ENCODE measurements around the gene POLD2. TPM values are rescaled to one million over a fixed set of nuclear protein-coding genes. Genes with fewer than 3 reads are reported as not detected.

Gene POLD2
- total and polyA plus RNA-seq, 2 donors from 2014 or later: 60.0 to 119 TPM

DNA sequence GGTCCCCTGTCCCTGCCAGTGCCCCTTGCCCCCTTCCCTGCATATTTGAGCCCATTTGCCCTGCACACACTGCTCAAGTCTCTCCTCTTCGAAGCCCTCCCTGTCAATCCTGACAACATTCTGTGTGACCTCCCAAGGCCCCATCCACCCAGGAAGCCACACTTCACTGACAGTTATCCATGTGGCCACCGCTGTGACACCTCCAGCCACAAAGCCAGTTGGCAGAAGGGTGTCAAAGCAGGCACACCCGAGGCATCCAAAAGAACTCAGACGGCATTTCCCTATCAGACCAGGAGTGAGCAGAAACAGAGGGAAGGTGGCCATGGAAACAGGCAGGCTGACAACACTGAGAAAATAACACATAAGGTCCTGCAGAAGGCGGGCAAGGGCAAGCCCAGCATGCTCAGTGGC, 45.7 kb downstream of the POLD2 start:
- intact Hi-C loops (cut with DNase I): no loop called here
- Histone ChIP-seq H3K27ac (ENCODE audit: low read depth in 2 of 2, low read length in 2 of 2) (peak overlapping the region in 1 of 2 donors; percentile 36), H3K4me3 (ENCODE audit: low read length in 3 of 3) (no peak overlapping the region), H3K27me3 (ENCODE audit: control insufficient read depth, insufficient read depth, low read length) (no peaks in the 10 kb centered on the region), H3K9me3 (ENCODE audit: control insufficient read depth in 2 of 3, insufficient read depth in 1 of 3, low read length in 3 of 3) (no peaks in the 10 kb centered on the region), H3K36me3 (ENCODE audit: control insufficient read depth in 2 of 3, insufficient read depth in 3 of 3, low read length in 3 of 3) (peaks cover 2 to 46% (median 7%) of the 10 kb centered on the region in 3 donors), H3K4me1 (ENCODE audit: control insufficient read depth in 2 of 3, insufficient read depth in 2 of 3, low read depth in 1 of 3, low read length in 3 of 3) (peaks cover 3 to 51% (median 46%) of the 10 kb centered on the region in 3 donors), H3K9ac (ENCODE audit: low read length in 3 of 3) (no peak overlapping the region)
- no peak for FAIRE-seq
- TF ChIP-seq, protein P1, sequence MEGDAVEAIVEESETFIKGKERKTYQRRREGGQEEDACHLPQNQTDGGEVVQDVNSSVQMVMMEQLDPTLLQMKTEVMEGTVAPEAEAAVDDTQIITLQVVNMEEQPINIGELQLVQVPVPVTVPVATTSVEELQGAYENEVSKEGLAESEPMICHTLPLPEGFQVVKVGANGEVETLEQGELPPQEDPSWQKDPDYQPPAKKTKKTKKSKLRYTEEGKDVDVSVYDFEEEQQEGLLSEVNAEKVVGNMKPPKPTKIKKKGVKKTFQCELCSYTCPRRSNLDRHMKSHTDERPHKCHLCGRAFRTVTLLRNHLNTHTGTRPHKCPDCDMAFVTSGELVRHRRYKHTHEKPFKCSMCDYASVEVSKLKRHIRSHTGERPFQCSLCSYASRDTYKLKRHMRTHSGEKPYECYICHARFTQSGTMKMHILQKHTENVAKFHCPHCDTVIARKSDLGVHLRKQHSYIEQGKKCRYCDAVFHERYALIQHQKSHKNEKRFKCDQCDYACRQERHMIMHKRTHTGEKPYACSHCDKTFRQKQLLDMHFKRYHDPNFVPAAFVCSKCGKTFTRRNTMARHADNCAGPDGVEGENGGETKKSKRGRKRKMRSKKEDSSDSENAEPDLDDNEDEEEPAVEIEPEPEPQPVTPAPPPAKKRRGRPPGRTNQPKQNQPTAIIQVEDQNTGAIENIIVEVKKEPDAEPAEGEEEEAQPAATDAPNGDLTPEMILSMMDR (IDR thresholded peaks at IDR 0.05; ENCODE audit: borderline replicate concordance, extremely low read depth, insufficient read depth): no peak
- DNase-seq: peak in 2 of 5 donors; percentile 38 to 43

DNA sequence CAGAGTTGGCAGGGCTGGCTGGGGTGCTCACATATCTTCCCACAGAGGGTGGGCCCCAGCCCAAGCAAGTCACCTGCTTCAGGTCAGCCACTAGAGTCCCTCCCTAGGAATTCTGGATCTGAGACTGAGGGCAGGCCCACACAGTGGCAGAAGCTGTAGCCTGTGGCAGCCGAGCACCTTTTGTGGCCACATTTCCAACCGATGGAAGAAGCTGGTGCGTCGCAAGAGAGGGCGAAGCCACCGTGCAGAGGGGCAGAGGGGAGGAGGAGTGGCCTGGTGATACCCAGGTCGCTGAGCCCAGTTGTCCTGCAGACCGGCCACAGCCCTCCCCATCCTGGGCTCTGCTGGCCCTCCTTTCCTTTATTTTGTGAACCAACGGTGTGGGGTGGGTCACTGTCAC, 46.3 kb downstream of the POLD2 start:
- TF ChIP-seq, protein P1 (IDR thresholded peaks at IDR 0.05; ENCODE audit: borderline replicate concordance, extremely low read depth, insufficient read depth): no peak
- no peak overlapping the region for H3K9ac ChIP-seq (ENCODE audit: low read length in 3 of 3)
- intact Hi-C loops (cut with DNase I): no loop called here
- H3K4me3 ChIP-seq (ENCODE audit: low read length in 3 of 3): no peak overlapping the region
- H3K4me1 ChIP-seq (ENCODE audit: control insufficient read depth in 2 of 3, insufficient read depth in 2 of 3, low read depth in 1 of 3, low read length in 3 of 3): peaks cover 3 to 55% (median 51%) of the 10 kb centered on the region in 3 donors
- FAIRE-seq (no peak), DNase-seq (peak in 1 of 5 donors; percentile 61)
- no peaks in the 10 kb centered on the region for H3K9me3 ChIP-seq (ENCODE audit: control insufficient read depth in 2 of 3, insufficient read depth in 1 of 3, low read length in 3 of 3)
- no peaks in the 10 kb centered on the region for H3K27me3 ChIP-seq (ENCODE audit: control insufficient read depth, insufficient read depth, low read length)
- no peak overlapping the region for H3K27ac ChIP-seq (ENCODE audit: low read depth in 2 of 2, low read length in 2 of 2)
- H3K36me3 ChIP-seq (ENCODE audit: control insufficient read depth in 2 of 3, insufficient read depth in 3 of 3, low read length in 3 of 3): peaks cover 2 to 47% (median 7%) of the 10 kb centered on the region in 3 donors

DNA sequence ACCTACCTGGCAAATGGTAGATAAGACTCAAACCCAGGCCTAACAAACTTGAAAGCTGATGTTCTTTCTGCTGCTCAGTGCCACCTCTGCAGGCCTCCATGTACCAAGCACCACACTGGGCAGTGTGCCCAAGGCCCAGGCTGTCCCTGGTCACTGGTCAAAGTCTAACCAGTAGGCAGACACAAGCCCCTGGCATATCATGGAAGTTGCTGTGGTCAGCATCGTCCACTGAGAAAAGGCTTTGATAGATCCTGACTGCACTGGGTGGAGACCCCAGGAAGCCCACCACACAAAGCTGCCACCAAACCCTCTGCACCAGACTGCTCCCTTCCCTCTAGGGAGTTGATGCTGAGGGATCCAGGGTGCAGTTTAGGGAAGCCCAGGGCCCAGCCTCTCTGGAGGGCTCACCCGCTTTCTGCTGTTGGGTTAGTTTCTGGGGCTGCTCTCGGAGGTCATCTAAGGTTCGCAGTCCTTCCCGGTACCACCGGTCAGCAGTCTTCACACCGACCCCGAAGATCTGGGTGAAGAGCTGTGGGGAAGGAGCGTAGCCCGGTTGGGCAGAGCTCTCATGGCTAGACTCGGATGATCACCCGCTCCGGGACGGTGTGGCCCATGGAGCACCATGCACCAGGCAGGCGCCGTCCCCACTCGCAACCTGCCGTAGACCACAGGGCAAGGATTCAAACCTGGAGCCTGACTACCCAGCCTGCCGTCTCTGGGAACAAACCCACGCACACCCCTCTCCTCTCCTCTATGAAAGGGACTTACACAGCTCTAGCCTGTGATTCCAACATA, 47.0 kb downstream of the POLD2 start:
- H3K27ac ChIP-seq (ENCODE audit: low read depth in 2 of 2, low read length in 2 of 2): peak overlapping the region; percentile 42 to 67

More for the DNA sequence above, 47.0 kb downstream of the POLD2 start:
- DNase-seq: peak in 1 of 5 donors; percentile 69
- H3K9ac ChIP-seq (ENCODE audit: low read length in 3 of 3): no peak overlapping the region
- no peak for FAIRE-seq
- peaks cover 2 to 47% (median 7%) of the 10 kb centered on the region in 3 donors for H3K36me3 ChIP-seq (ENCODE audit: control insufficient read depth in 2 of 3, insufficient read depth in 3 of 3, low read length in 3 of 3)
- intact Hi-C loops (cut with DNase I): no loop called here
- TF ChIP-seq, protein P1 (IDR thresholded peaks at IDR 0.05; ENCODE audit: borderline replicate concordance, extremely low read depth, insufficient read depth): no peak
- no peaks in the 10 kb centered on the region for H3K27me3 ChIP-seq (ENCODE audit: control insufficient read depth, insufficient read depth, low read length)
- H3K4me1 ChIP-seq (ENCODE audit: control insufficient read depth in 2 of 3, insufficient read depth in 2 of 3, low read depth in 1 of 3, low read length in 3 of 3): peaks cover 3 to 57% (median 51%) of the 10 kb centered on the region in 3 donors
- H3K9me3 ChIP-seq (ENCODE audit: control insufficient read depth in 2 of 3, insufficient read depth in 1 of 3, low read length in 3 of 3): no peaks in the 10 kb centered on the region
- no peak overlapping the region for H3K4me3 ChIP-seq (ENCODE audit: low read length in 3 of 3)
